HepG2 (cell line): ENCODE measurements around the gene ZBTB9. TPM values are rescaled to one million over a fixed set of nuclear protein-coding genes. Genes with fewer than 3 reads are reported as not detected.

Source experiments
- ATAC-seq: fragments of 200-7000 bp; cut with Tn5 transposase; 3 replicates; pipeline ENCODE4 v1.9.1; 2020; ENCODE audit warnings: mild to moderate bottlenecking, moderate library complexity
- BruUV-seq: library from RNA; stranded (reverse); fragments of 400-500 nt; replicated peaks from 2 replicates; lab custom pipeline; 2021; lab: Mats Ljungman, UMichigan
- CTCF ChIA-PET: fragments of 300-600 bp; formaldehyde crosslinking; extraction: SDS; loops from one replicate; lab custom pipeline; 2021; ENCODE audit warnings: low total read pairs, inconsistent platforms, low intra/inter-chr PET ratio; lab: Yijun Ruan, JAX
- POLR2A ChIA-PET: fragments of 350-600 bp; sonication (Branson Sonifier 250); formaldehyde crosslinking; loops from one replicate; lab custom pipeline; 2020; ENCODE audit warnings: antibody characterized with exemption, inconsistent platforms; lab: Yijun Ruan, JAX
- DNase-seq: peaks from one replicate; pipeline ENCODE4 v3.0.0-alpha.2; 2015; ENCODE audit warnings: low spot score
- FAIRE-seq: peaks from 3 replicates; lab custom pipeline; 2011; peaks lifted over from hg19 to GRCh38; lab: Jason Lieb, UNC
- H2AFZ ChIP-seq: one replicate; pipeline ENCODE4 v1.6.1; 2011; ENCODE audit warnings: low read length, inconsistent platforms
- H3K27ac ChIP-seq: fragments of 300-600 bp; 3 replicates; pipeline ENCODE4 v1.8.0; 2011; ENCODE audit warnings: mixed run types, mild to moderate bottlenecking, mixed read lengths, low read length, inconsistent platforms; ENCODE audit not compliant: insufficient read depth; ENCODE audit errors: extremely low read length
- H3K27me3 ChIP-seq, 2 experiments: fragments of 200-600 bp in 1 of 2; 2 replicates in 1 of 2; 3 replicates in 1 of 2; pipeline versions ENCODE4 v1.6.0 to v1.8.0; 2011; ENCODE audit warnings: low read length in 2 of 2, mild to moderate bottlenecking in 2 of 2, moderate library complexity in 2 of 2, inconsistent platforms in 1 of 2; ENCODE audit not compliant: insufficient read depth in 2 of 2, control insufficient read depth in 1 of 2
- H3K36me3 ChIP-seq, 2 experiments: fragments of 200-600 bp in 1 of 2; replicated peaks in 1 of 2; 2 replicates in 1 of 2; 3 replicates in 1 of 2; pipeline versions ENCODE4 v1.5.1 to v1.8.0; 2011; ENCODE audit warnings: low read length in 2 of 2, inconsistent platforms in 1 of 2; ENCODE audit not compliant: insufficient read depth in 2 of 2, control insufficient read depth in 1 of 2
- H3K4me1 ChIP-seq: 2 replicates; pipeline ENCODE4 v1.5.1; 2012; ENCODE audit warnings: low read length, inconsistent platforms; ENCODE audit not compliant: insufficient read depth
- H3K4me2 ChIP-seq: 2 replicates; pipeline ENCODE4 v1.6.0; 2011; ENCODE audit warnings: low read depth, low read length, inconsistent platforms
- H3K4me3 ChIP-seq, 3 experiments: fragments of 200-600 bp in 1 of 3; sonication (generic), shearing (Covaris generic) in 1 of 3; replicated peaks in 1 of 3; 2 replicates each; pipeline ENCODE4 v1.5.1; 2011 to 2016; ENCODE audit warnings: low read length in 3 of 3, inconsistent platforms in 2 of 3, low read depth in 2 of 3, mild to moderate bottlenecking in 2 of 3, control low read depth in 1 of 3, mixed read lengths in 1 of 3; ENCODE audit not compliant: insufficient read depth in 1 of 3
- H3K79me2 ChIP-seq: one replicate; pipeline ENCODE4 v1.6.1; 2011; ENCODE audit warnings: low read length, inconsistent platforms; ENCODE audit not compliant: insufficient read depth
- H3K9ac ChIP-seq: 2 replicates; pipeline ENCODE4 v1.6.0; 2011; ENCODE audit warnings: mild to moderate bottlenecking, low read depth, low read length, inconsistent platforms; ENCODE audit not compliant: insufficient read depth
- H3K9me3 ChIP-seq: 2 replicates; pipeline ENCODE4 v1.5.1; 2012; ENCODE audit warnings: mild to moderate bottlenecking, low read length
- H4K20me1 ChIP-seq: 2 replicates; pipeline ENCODE4 v1.6.0; 2011; ENCODE audit warnings: inconsistent platforms, mild to moderate bottlenecking, low read length, moderate library complexity; ENCODE audit not compliant: insufficient read depth
- AGO2 ChIP-seq: fragments of 200-400 bp; formaldehyde crosslinking; optimal IDR thresholded peaks from 2 replicates; pipeline ENCODE3; 2017; ENCODE audit warnings: mild to moderate bottlenecking, low read depth, low read length, moderate library complexity
- KDM2A ChIP-seq: sonication (generic); formaldehyde crosslinking; IDR thresholded peaks from 2 replicates; pipeline ENCODE4 v1.4.0; 2020; ENCODE audit warnings: low read depth, missing genetic modification reagents, borderline replicate concordance
- WGBS: methylation state at CpG from one replicate; pipeline ENCODE4 v1.1.6; 2017; ENCODE audit warnings: low lambda C conversion rate; 5-methylcytosine and 5-hydroxymethylcytosine counted together
- in situ Hi-C: cut with HindIII; loops from 2 replicates; pipeline ENCODE4 v1.10.0; 2017; ENCODE audit warnings: low pct_unique_long_range_greater_than_20kb; ENCODE audit not compliant: extremely low pct_ligation_motif_present
- intact Hi-C: fragments of 100-400 bp; cut with micrococcal nuclease; formaldehyde crosslinking; loops from one replicate; pipeline ENCODE4 v1.10.0; 2022; ENCODE audit not compliant: unreplicated experiment
- polyA plus RNA-seq, 8 experiments: library from polyadenylated mRNA; depleted of rRNA in 3 of 8; stranded (reverse) in 7 of 8; unstranded in 1 of 8; fragments of >200 nt; fragmentation: Illumina TruSeq in 4 of 8; extraction: Trizol in 4 of 8; gene quantifications; 2 replicates each; pipeline versions ENCODE4 v1.2.1 to v1.2.3, GENCODE V29; 2011 to 2016; ENCODE audit warnings: low read depth in 4 of 8, missing spikeins in 1 of 8, mixed read lengths in 1 of 8; ENCODE audit not compliant: insufficient read depth in 1 of 8
- total RNA-seq, 5 experiments: library from RNA; depleted of rRNA; stranded (reverse); fragments of >200 nt; fragmentation: Illumina TruSeq; extraction: Trizol; gene quantifications; 2 replicates each; pipeline ENCODE4 v1.2.3, GENCODE V29; 2016; ENCODE audit warnings: low read depth in 1 of 5
- TF ChIP-seq, protein P1 (sequence below): sonication (generic); formaldehyde crosslinking; IDR thresholded peaks from 2 replicates; pipeline ENCODE4 v1.9.0; 2021; ENCODE audit warnings: mild to moderate bottlenecking, missing genetic modification reagents
- TF ChIP-seq, protein P2 (sequence below): sonication (generic); formaldehyde crosslinking; IDR thresholded peaks from 2 replicates; pipeline ENCODE4 v1.5.1; 2020; ENCODE audit warnings: missing genetic modification reagents, mild to moderate bottlenecking, borderline replicate concordance

Gene ZBTB9
- total and polyA plus RNA-seq, 2 of the 13 experiments (the other 11 are each of a cell fraction or from before 2014, with no cell fraction given): 5.3 to 9.2 TPM

GRCh38 chr6:33454009-33454946 lies at the start of gene ZBTB9 (continued):
- TF ChIP-seq, protein P1, sequence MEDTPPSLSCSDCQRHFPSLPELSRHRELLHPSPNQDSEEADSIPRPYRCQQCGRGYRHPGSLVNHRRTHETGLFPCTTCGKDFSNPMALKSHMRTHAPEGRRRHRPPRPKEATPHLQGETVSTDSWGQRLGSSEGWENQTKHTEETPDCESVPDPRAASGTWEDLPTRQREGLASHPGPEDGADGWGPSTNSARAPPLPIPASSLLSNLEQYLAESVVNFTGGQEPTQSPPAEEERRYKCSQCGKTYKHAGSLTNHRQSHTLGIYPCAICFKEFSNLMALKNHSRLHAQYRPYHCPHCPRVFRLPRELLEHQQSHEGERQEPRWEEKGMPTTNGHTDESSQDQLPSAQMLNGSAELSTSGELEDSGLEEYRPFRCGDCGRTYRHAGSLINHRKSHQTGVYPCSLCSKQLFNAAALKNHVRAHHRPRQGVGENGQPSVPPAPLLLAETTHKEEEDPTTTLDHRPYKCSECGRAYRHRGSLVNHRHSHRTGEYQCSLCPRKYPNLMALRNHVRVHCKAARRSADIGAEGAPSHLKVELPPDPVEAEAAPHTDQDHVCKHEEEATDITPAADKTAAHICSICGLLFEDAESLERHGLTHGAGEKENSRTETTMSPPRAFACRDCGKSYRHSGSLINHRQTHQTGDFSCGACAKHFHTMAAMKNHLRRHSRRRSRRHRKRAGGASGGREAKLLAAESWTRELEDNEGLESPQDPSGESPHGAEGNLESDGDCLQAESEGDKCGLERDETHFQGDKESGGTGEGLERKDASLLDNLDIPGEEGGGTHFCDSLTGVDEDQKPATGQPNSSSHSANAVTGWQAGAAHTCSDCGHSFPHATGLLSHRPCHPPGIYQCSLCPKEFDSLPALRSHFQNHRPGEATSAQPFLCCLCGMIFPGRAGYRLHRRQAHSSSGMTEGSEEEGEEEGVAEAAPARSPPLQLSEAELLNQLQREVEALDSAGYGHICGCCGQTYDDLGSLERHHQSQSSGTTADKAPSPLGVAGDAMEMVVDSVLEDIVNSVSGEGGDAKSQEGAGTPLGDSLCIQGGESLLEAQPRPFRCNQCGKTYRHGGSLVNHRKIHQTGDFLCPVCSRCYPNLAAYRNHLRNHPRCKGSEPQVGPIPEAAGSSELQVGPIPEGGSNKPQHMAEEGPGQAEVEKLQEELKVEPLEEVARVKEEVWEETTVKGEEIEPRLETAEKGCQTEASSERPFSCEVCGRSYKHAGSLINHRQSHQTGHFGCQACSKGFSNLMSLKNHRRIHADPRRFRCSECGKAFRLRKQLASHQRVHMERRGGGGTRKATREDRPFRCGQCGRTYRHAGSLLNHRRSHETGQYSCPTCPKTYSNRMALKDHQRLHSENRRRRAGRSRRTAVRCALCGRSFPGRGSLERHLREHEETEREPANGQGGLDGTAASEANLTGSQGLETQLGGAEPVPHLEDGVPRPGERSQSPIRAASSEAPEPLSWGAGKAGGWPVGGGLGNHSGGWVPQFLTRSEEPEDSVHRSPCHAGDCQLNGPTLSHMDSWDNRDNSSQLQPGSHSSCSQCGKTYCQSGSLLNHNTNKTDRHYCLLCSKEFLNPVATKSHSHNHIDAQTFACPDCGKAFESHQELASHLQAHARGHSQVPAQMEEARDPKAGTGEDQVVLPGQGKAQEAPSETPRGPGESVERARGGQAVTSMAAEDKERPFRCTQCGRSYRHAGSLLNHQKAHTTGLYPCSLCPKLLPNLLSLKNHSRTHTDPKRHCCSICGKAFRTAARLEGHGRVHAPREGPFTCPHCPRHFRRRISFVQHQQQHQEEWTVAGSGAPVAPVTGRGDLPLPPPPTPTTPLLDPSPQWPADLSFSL (CRISPR knock-in tag): no peak
- peak; percentile 98 for TF ChIP-seq KDM2A (CRISPR knock-in tag)

DNA sequence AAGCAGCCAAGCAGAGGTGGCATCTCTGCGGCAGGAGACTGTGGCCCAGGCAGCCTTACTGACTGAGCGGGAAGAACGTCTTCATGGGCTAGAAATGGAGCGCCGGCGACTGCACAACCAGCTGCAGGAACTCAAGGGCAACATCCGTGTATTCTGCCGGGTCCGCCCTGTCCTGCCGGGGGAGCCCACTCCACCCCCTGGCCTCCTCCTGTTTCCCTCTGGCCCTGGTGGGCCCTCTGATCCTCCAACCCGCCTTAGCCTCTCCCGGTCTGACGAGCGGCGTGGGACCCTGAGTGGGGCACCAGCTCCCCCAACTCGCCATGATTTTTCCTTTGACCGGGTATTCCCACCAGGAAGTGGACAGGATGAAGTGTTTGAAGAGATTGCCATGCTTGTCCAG lies 49.5 kb upstream of the ZBTB9 start:
- no peaks in the 10 kb centered on the region for H3K79me2 ChIP-seq
- BruUV-seq: no TSS peak
- H3K27ac ChIP-seq: no peak overlapping the region
- ATAC-seq (no peak), DNase-seq (no peak), FAIRE-seq (no peak)
- CTCF ChIA-PET: no interaction called here
- no peaks in the 10 kb centered on the region for H4K20me1 ChIP-seq
- H3K27me3 ChIP-seq: no peaks in the 10 kb centered on the region
- no peak overlapping the region for H2AFZ ChIP-seq
- no peak overlapping the region for H3K4me2 ChIP-seq
- H3K4me3 ChIP-seq: no peak overlapping the region
- WGBS: 97% methylated on average over 17 of the region's 17 CpGs
- H3K36me3 ChIP-seq: peaks cover 34 to 70% of the 10 kb centered on the region in 2 experiments
- H3K9me3 ChIP-seq: no peaks in the 10 kb centered on the region
- H3K9ac ChIP-seq: no peak overlapping the region
- peak; percentile 50 for TF ChIP-seq AGO2
- TF ChIP-seq, protein P2, sequence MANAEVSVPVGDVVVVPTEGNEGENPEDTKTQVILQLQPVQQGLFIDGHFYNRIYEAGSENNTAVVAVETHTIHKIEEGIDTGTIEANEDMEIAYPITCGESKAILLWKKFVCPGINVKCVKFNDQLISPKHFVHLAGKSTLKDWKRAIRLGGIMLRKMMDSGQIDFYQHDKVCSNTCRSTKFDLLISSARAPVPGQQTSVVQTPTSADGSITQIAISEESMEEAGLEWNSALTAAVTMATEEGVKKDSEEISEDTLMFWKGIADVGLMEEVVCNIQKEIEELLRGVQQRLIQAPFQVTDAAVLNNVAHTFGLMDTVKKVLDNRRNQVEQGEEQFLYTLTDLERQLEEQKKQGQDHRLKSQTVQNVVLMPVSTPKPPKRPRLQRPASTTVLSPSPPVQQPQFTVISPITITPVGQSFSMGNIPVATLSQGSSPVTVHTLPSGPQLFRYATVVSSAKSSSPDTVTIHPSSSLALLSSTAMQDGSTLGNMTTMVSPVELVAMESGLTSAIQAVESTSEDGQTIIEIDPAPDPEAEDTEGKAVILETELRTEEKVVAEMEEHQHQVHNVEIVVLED (CRISPR knock-in tag): no peak
- TF ChIP-seq, all 625 proteins: peak for 1
- POLR2A ChIA-PET: no interaction called here
- in situ Hi-C loops: loop anchor here (25.0 kb wide), 1 partner anchor 118 kb away; the partner anchor contains the start of genes B3GALT4, PFDN6, RGL2 and WDR46
- intact Hi-C loops: no loop called here
- H3K4me1 ChIP-seq: peaks cover 11% of the 10 kb centered on the region
